Measurements from ENCODE around the gene S100A13.
A peak's percentile ranks its signal among the peaks of the same experiment; 100 is the strongest.

Gene S100A13

GRCh38 chr1:153624965-153625611 lies 2.2 kb downstream of the S100A13 start:
- no peak for DNase-seq

GRCh38 chr1:153623101-153623500 lies 4.2 kb downstream of the S100A13 start:
- no peak for DNase-seq

- no peak for DNase-seq
Measured at GRCh38 chr1:153619171-153619570, 8.1 kb downstream of the S100A13 start.

- peak; percentile 12 for DNase-seq
Measured at GRCh38 chr1:153617663-153618062, 9.6 kb downstream of the S100A13 start.

- DNase-seq = no peak
Measured at GRCh38 chr1:153616917-153617311, 10.4 kb downstream of the S100A13 start.

- DNase-seq = no peak
Measured at GRCh38 chr1:153616144-153616916, 11.0 kb downstream of the S100A13 start, which contains the start of gene S100A14. Gene S100A14, minus strand, starts transcription at chr1:153616325. Its CDS starts 467 bp downstream, at chr1:153615858.

GRCh38 chr1:153615406-153615805 lies 11.9 kb downstream of the S100A13 start:
- DNase-seq = no peak

GRCh38 chr1:153614906-153615305 lies 12.4 kb downstream of the S100A13 start:
- no peak for DNase-seq

GRCh38 chr1:153614189-153614900 lies 13.0 kb downstream of the S100A13 start:
- DNase-seq = no peak

GRCh38 chr1:153613406-153613805 lies 13.9 kb downstream of the S100A13 start:
- DNase-seq = no peak

GRCh38 chr1:153612755-153613331 lies 14.5 kb downstream of the S100A13 start, which contains the start of gene S100A16:
Gene S100A16, minus strand, starts transcription at chr1:153613137. Its CDS starts 4,986 bp downstream, at chr1:153608151.
- DNase-seq = no peak

GRCh38 chr1:153612111-153612754 lies 15.1 kb downstream of the S100A13 start:
- no peak for DNase-seq

GRCh38 chr1:153611356-153611755 lies 15.9 kb downstream of the S100A13 start:
- DNase-seq = no peak

GRCh38 chr1:153610811-153611301 lies 16.4 kb downstream of the S100A13 start:
- no peak for DNase-seq

- no peak for DNase-seq
Measured at GRCh38 chr1:153610334-153610733, 17.0 kb downstream of the S100A13 start.

GRCh38 chr1:153609585-153609907 lies 17.8 kb downstream of the S100A13 start:
- no peak for DNase-seq

- DNase-seq = no peak
Measured at GRCh38 chr1:153608742-153609584, 18.3 kb downstream of the S100A13 start.

- no peak for DNase-seq
Measured at GRCh38 chr1:153608089-153608682, 19.1 kb downstream of the S100A13 start.

GRCh38 chr1:153607381-153607780 lies 19.9 kb downstream of the S100A13 start:
- DNase-seq = no peak

GRCh38 chr1:153606194-153606593 lies 21.1 kb downstream of the S100A13 start:
- DNase-seq = no peak

GRCh38 chr1:153602749-153603148 lies 24.6 kb downstream of the S100A13 start:
- no peak for DNase-seq
